GM18508 (cell line): Measurements from ENCODE around the gene KLF13.
"Not testable (repeated sequence)": the region's sequence is repeated elsewhere in the genome, so short reads cannot be mapped to it uniquely, and the experiment has no call there.

Experiments
- ATAC-seq: cut with Tn5 transposase; IDR thresholded peaks from one replicate; pipeline ENCODE4 v1.9.1; 2021; ENCODE audit warnings: moderate number of reproducible peaks; ENCODE audit not compliant: insufficient read depth, unreplicated experiment

Gene KLF13

GRCh38 chr15:31344266-31344665, 17.6 kb downstream of the KLF13 start:
- no peak for ATAC-seq

- no peak for ATAC-seq
These were observed 18.4 kb downstream of the KLF13 start for GRCh38 chr15:31344823-31345605.

- no peak for ATAC-seq
These were observed 19.2 kb downstream of the KLF13 start for GRCh38 chr15:31345606-31346366.

GRCh38 chr15:31346367-31347066, 19.9 kb downstream of the KLF13 start:
- ATAC-seq, result no peak

GRCh38 chr15:31347067-31347975, 20.7 kb downstream of the KLF13 start:
- no peak for ATAC-seq

GRCh38 chr15:31347981-31348803, 21.6 kb downstream of the KLF13 start:
- no peak for ATAC-seq

GRCh38 chr15:31349233-31350141, 22.9 kb downstream of the KLF13 start:
- ATAC-seq, result no peak

- no peak for ATAC-seq
These were observed 24.1 kb downstream of the KLF13 start for GRCh38 chr15:31350771-31351170.

- no peak for ATAC-seq
These were observed 25.7 kb downstream of the KLF13 start for GRCh38 chr15:31352339-31352751.

GRCh38 chr15:31352911-31353811, 26.5 kb downstream of the KLF13 start:
- peak; percentile 51 for ATAC-seq

GRCh38 chr15:31353931-31354330, 27.3 kb downstream of the KLF13 start:
- ATAC-seq, result no peak

GRCh38 chr15:31356097-31356496, 29.5 kb downstream of the KLF13 start:
- not testable (repeated sequence) for ATAC-seq

- ATAC-seq, result no peak
These were observed 30.5 kb downstream of the KLF13 start for GRCh38 chr15:31357148-31357547.

GRCh38 chr15:31358163-31358562, 31.5 kb downstream of the KLF13 start:
- no peak for ATAC-seq

- ATAC-seq, result no peak
These were observed 32.5 kb downstream of the KLF13 start for GRCh38 chr15:31358957-31359701.

GRCh38 chr15:31359702-31360111, 33.1 kb downstream of the KLF13 start:
- no peak for ATAC-seq
